CD14-positive monocyte (primary cell): ENCODE results near the gene RIBC2. TPM values are rescaled to one million over a fixed set of nuclear protein-coding genes. Genes with fewer than 3 reads are reported as not detected.

Experiments used
- DNase-seq, 3 donors: peaks; one replicate each; pipeline ENCODE4 v3.0.0-alpha.2; 2011 to 2022
- H2AFZ ChIP-seq: 2 replicates; pipeline ENCODE4 v1.6.0; 2012; ENCODE audit warnings: mild to moderate bottlenecking, low read depth, low read length, inconsistent platforms; ENCODE audit not compliant: insufficient read depth, poor library complexity, severe bottlenecking
- H3K27ac ChIP-seq, 2 donors: 1 replicate in 1 of 2; 2 replicates in 1 of 2; pipeline ENCODE4 v1.5.1; 2012 to 2013; ENCODE audit warnings: low read length in 2 of 2, control low read depth in 1 of 2, inconsistent platforms in 1 of 2, low read depth in 1 of 2, mild to moderate bottlenecking in 1 of 2
- H3K27me3 ChIP-seq, 2 donors: one replicate each; pipeline versions ENCODE4 v1.6.0 to v1.6.1; 2011 to 2013; ENCODE audit warnings: low read length in 2 of 2; ENCODE audit not compliant: control insufficient read depth in 2 of 2, insufficient read depth in 2 of 2
- H3K36me3 ChIP-seq, 2 donors: replicated peaks in 1 of 2; 1 replicate in 1 of 2; 2 replicates in 1 of 2; pipeline versions ENCODE4 v1.5.1 to v1.6.1; 2012 to 2013; ENCODE audit warnings: low read length in 2 of 2, control low read depth in 1 of 2, inconsistent platforms in 1 of 2, mild to moderate bottlenecking in 1 of 2; ENCODE audit not compliant: insufficient read depth in 2 of 2, control insufficient read depth in 1 of 2
- H3K4me1 ChIP-seq, 2 donors: 1 replicate in 1 of 2; 2 replicates in 1 of 2; pipeline versions ENCODE4 v1.5.1 to v1.6.1; 2012 to 2013; ENCODE audit warnings: low read length in 2 of 2, control low read depth in 1 of 2, inconsistent platforms in 1 of 2, mild to moderate bottlenecking in 1 of 2, moderate library complexity in 1 of 2; ENCODE audit not compliant: insufficient read depth in 2 of 2, control insufficient read depth in 1 of 2
- H3K4me2 ChIP-seq: replicated peaks from 2 replicates; pipeline ENCODE3; 2012; ENCODE audit warnings: low read length, moderate library complexity, mild to moderate bottlenecking; ENCODE audit not compliant: poor library complexity, severe bottlenecking; ENCODE audit errors: extremely low read depth
- H3K4me3 ChIP-seq, 3 experiments: fragments of 200-600 bp in 1 of 3; sonication (generic) in 1 of 3; replicated peaks in 1 of 3; 1 replicate in 2 of 3; 2 replicates in 1 of 3; pipeline ENCODE4 v1.5.1; 2011 to 2013; ENCODE audit warnings: low read length in 3 of 3, mild to moderate bottlenecking in 3 of 3, control low read depth in 2 of 3, low read depth in 2 of 3, inconsistent platforms in 1 of 3, moderate library complexity in 1 of 3
- H3K79me2 ChIP-seq: 2 replicates; pipeline ENCODE4 v1.6.0; 2012; ENCODE audit warnings: mild to moderate bottlenecking, control low read depth, inconsistent platforms, low read length, moderate library complexity; ENCODE audit not compliant: insufficient read depth
- H3K9ac ChIP-seq: 2 replicates; pipeline ENCODE4 v1.6.0; 2017; ENCODE audit warnings: low read length, mild to moderate bottlenecking; ENCODE audit not compliant: insufficient read depth, poor library complexity, severe bottlenecking
- H3K9me3 ChIP-seq, 2 donors: replicated peaks in 1 of 2; 1 replicate in 1 of 2; 2 replicates in 1 of 2; pipeline versions ENCODE4 v1.5.1 to v1.6.1; 2012 to 2013; ENCODE audit warnings: low read length in 2 of 2, control low read depth in 1 of 2; ENCODE audit not compliant: control insufficient read depth in 1 of 2, insufficient read depth in 1 of 2
- H4K20me1 ChIP-seq: 2 replicates; pipeline ENCODE4 v1.6.0; 2012; ENCODE audit warnings: mild to moderate bottlenecking, low read length, control low read depth, moderate library complexity; ENCODE audit not compliant: insufficient read depth
- H3K27ac Mint-ChIP-seq, 7 donors: one replicate each; pipeline ENCODE4 v1.8.0; 2020; ENCODE audit warnings: mild to moderate bottlenecking in 7 of 7, mixed read lengths in 7 of 7, moderate library complexity in 6 of 7, inconsistent platforms in 2 of 7
- H3K27me3 Mint-ChIP-seq, 3 donors: one replicate each; pipeline ENCODE4 v1.8.0; 2021 to 2022; ENCODE audit warnings: low read depth in 3 of 3, mild to moderate bottlenecking in 3 of 3, mixed read lengths in 3 of 3, moderate library complexity in 3 of 3, inconsistent platforms in 1 of 3
- H3K36me3 Mint-ChIP-seq, 2 donors: one replicate each; pipeline ENCODE4 v1.8.0; 2020; ENCODE audit warnings: mixed read lengths in 2 of 2, inconsistent platforms in 1 of 2, mild to moderate bottlenecking in 1 of 2
- H3K4me1 Mint-ChIP-seq: one replicate; pipeline ENCODE4 v1.8.0; 2020; ENCODE audit warnings: mild to moderate bottlenecking, mixed read lengths
- H3K4me3 Mint-ChIP-seq, 2 donors: one replicate each; pipeline ENCODE4 v1.8.0; 2020; ENCODE audit warnings: mild to moderate bottlenecking in 2 of 2, mixed read lengths in 2 of 2, moderate library complexity in 1 of 2
- H3K9me3 Mint-ChIP-seq, 7 donors: one replicate each; pipeline ENCODE4 v1.8.0; 2020 to 2022; ENCODE audit warnings: mixed read lengths in 7 of 7, mild to moderate bottlenecking in 6 of 7, moderate library complexity in 6 of 7, inconsistent platforms in 2 of 7
- WGBS: methylation state at CpG from one replicate; pipeline ENCODE4 v1.1.5; 2013; ENCODE audit warnings: missing lambda C conversion rate; ENCODE audit not compliant: insufficient coverage; 5-methylcytosine and 5-hydroxymethylcytosine counted together
- intact Hi-C, 2 donors: fragments of 100-400 bp; cut with micrococcal nuclease; formaldehyde crosslinking; loops; one replicate each; pipeline versions ENCODE4 v1.15.0 to v1.15.1; 2023
- polyA plus RNA-seq, 3 donors: library from polyadenylated mRNA; depleted of rRNA in 1 of 3; unstranded in 2 of 3; stranded (reverse) in 1 of 3; fragments of 300-500 nt in 2 of 3; fragments of >200 nt in 1 of 3; fragmentation: Illumina TruSeq in 2 of 3; gene quantifications; 1 replicate in 2 of 3; 2 replicates in 1 of 3; pipeline ENCODE4 v1.2.3, GENCODE V29; 2012 to 2021
- TF ChIP-seq, protein P1 (sequence below): fragments of 200-600 bp; IDR thresholded peaks from one replicate; pipeline ENCODE4 v1.8.0; 2022; ENCODE audit warnings: antibody characterized with exemption, mild to moderate bottlenecking

RIBC2 gene
- polyA plus RNA-seq, 3 donors, result not detected

DNA sequence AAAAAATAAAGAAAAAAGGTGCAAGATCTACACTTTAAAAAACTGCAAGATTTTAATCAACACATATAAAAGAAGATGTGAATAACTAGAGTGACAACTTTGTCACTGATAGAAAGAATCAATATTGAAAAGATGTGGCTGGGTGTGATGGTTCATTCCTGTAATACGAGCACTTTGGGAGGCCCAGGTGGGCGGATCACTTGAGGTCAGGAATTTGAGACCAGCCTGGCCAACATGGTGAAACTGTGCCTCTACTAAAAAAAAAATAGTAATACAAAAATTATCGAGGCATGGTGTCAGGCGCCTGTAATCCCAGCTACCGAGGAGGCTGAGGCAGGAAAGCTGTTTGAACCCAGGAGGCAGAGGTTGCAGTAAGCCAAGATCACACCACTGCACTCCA lies 68.2 kb downstream of the RIBC2 start:
- Histone ChIP-seq H3K9ac (no peak overlapping the region), H3K4me2 (no peak overlapping the region), H3K27me3 (no peaks in the 10 kb centered on the region), H3K4me3 (no peak overlapping the region), H2AFZ (no peak overlapping the region), H3K79me2 (no peaks in the 10 kb centered on the region), H3K9me3 (peaks cover 8 to 10% of the 10 kb centered on the region in 2 donors), H3K36me3 (no peaks in the 10 kb centered on the region), H4K20me1 (no peaks in the 10 kb centered on the region), H3K27ac (no peak overlapping the region), H3K4me1 (no peaks in the 10 kb centered on the region)
- H3K27me3 Mint-ChIP-seq, result peaks cover 2 to 7% (median 6%) of the 10 kb centered on the region in 3 donors
- no peak for DNase-seq
- intact Hi-C loops, result no loop called here
- H3K27ac Mint-ChIP-seq, result no peak overlapping the region
- WGBS, result no CpG with 5 or more reads among the region's 5 CpGs
- no peak overlapping the region for H3K4me3 Mint-ChIP-seq
- H3K36me3 Mint-ChIP-seq, result no peaks in the 10 kb centered on the region
- H3K9me3 Mint-ChIP-seq, result peaks cover 4 to 21% (median 10%) of the 10 kb centered on the region in 7 donors
- no peaks in the 10 kb centered on the region for H3K4me1 Mint-ChIP-seq
- TF ChIP-seq, protein P1, sequence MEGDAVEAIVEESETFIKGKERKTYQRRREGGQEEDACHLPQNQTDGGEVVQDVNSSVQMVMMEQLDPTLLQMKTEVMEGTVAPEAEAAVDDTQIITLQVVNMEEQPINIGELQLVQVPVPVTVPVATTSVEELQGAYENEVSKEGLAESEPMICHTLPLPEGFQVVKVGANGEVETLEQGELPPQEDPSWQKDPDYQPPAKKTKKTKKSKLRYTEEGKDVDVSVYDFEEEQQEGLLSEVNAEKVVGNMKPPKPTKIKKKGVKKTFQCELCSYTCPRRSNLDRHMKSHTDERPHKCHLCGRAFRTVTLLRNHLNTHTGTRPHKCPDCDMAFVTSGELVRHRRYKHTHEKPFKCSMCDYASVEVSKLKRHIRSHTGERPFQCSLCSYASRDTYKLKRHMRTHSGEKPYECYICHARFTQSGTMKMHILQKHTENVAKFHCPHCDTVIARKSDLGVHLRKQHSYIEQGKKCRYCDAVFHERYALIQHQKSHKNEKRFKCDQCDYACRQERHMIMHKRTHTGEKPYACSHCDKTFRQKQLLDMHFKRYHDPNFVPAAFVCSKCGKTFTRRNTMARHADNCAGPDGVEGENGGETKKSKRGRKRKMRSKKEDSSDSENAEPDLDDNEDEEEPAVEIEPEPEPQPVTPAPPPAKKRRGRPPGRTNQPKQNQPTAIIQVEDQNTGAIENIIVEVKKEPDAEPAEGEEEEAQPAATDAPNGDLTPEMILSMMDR, result no peak

Other genes starting within 250 kb of the RIBC2 start
- 10 to 100 TPM; 23.4 to 28.4 (median 26.9) TPM for gene NUP50, start 249.8 kb upstream of the RIBC2 start, polyA plus RNA-seq
- 10 to 100 TPM; 14.0 to 89.1 (median 15.6) TPM for gene KIAA0930, start 172.8 kb upstream of the RIBC2 start, polyA plus RNA-seq
- gene UPK3A, start 128.7 kb upstream of the RIBC2 start, polyA plus RNA-seq, result 10 to 100 TPM in 2 of 3 donors, 1 to 10 TPM in 1; 6.0 to 19.0 (median 14.0) TPM
- gene FAM118A, start 103.8 kb upstream of the RIBC2 start, polyA plus RNA-seq, result 100 to 1,000 TPM in 1 of 3 donors, 10 to 100 TPM in 2; 20.0 to 423 (median 27.9) TPM
- gene SMC1B, start 94 bp upstream of the RIBC2 start, polyA plus RNA-seq, result not detected
- gene FBLN1, start 89.2 kb downstream of the RIBC2 start, polyA plus RNA-seq, result under 1 TPM in 2 of 3 donors, not detected in 1; 0.03 to 0.17 TPM